Epithelial cell of proximal tubule (primary cell): ENCODE measurements around the gene ASTN2. TPM values are rescaled to one million over a fixed set of nuclear protein-coding genes. Genes with fewer than 3 reads are reported as not detected.
A peak's percentile ranks its signal among the peaks of the same experiment; 100 is the strongest.
"Not testable (repeated sequence)": the region's sequence is repeated elsewhere in the genome, so short reads cannot be mapped to it uniquely, and the experiment has no call there.

Experiments used
- DNase-seq: peaks from one replicate; pipeline ENCODE4 v3.0.0-alpha.2; 2011; ENCODE audit warnings: low read depth
- H3K4me3 ChIP-seq: 2 replicates; pipeline ENCODE4 v1.5.1; 2011; ENCODE audit warnings: low read depth, mild to moderate bottlenecking, low read length
- total RNA-seq: library from RNA; depleted of rRNA; stranded (reverse); fragments of >200 nt; gene quantifications from 2 replicates; pipeline ENCODE4 v1.2.3, GENCODE V29; 2015
- TF ChIP-seq, protein P1 (sequence below): conservative IDR thresholded peaks from 2 replicates; pipeline ENCODE4 v1.5.1; 2012; ENCODE audit warnings: low read depth, mild to moderate bottlenecking, low read length

ASTN2 gene
- total RNA-seq, 1 donor from 2014 or later = 4.4 TPM

DNA sequence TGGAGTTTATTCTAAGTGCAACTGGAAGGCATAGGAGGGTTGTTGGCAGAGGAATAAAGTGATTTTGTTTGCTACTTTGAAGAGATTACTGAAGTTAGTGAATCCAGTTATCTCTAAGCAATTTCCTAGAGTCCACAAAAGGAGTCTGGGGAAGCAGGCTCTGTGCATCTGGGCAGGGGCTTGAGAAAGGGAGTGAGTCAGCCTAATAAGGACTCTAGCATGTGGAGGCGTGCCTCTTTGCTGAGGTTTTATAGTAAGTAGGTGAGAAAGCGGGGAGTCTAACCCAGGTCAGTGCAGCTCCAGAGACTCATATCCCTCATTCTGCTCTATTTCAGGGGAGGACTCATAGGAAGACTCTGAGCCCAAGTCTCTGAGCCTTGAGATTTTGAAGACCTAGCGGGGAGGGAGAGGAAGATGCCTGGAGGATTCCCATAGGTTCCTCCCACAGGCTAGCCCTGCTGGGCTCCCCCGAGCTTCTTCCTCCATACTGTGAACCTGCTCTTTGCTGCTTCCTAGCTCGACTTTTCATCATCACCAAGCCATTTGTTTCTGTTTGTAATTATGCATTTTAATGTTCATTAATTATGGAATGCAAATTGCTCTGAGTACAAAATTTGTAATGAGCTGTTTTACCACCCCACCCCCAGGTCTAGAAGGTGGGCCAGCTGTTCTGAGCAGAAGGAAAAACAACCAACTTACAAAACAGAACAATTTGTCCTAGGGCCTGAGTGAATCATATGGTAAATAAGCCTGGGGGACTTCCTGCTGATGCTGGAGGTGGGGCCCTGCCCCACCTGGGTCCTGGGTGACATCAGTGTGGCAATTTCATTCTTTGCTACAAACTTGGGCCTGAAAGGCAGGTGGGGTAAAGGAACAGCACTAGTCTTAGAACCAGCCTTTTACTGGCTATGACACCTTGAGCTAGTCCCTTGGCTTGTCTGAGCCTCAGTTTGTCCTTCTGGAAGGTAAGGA lies 577.6 kb downstream of the ASTN2 start:
- TF ChIP-seq, protein P1, sequence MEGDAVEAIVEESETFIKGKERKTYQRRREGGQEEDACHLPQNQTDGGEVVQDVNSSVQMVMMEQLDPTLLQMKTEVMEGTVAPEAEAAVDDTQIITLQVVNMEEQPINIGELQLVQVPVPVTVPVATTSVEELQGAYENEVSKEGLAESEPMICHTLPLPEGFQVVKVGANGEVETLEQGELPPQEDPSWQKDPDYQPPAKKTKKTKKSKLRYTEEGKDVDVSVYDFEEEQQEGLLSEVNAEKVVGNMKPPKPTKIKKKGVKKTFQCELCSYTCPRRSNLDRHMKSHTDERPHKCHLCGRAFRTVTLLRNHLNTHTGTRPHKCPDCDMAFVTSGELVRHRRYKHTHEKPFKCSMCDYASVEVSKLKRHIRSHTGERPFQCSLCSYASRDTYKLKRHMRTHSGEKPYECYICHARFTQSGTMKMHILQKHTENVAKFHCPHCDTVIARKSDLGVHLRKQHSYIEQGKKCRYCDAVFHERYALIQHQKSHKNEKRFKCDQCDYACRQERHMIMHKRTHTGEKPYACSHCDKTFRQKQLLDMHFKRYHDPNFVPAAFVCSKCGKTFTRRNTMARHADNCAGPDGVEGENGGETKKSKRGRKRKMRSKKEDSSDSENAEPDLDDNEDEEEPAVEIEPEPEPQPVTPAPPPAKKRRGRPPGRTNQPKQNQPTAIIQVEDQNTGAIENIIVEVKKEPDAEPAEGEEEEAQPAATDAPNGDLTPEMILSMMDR = no peak
- peak; percentile 65 for DNase-seq

DNA sequence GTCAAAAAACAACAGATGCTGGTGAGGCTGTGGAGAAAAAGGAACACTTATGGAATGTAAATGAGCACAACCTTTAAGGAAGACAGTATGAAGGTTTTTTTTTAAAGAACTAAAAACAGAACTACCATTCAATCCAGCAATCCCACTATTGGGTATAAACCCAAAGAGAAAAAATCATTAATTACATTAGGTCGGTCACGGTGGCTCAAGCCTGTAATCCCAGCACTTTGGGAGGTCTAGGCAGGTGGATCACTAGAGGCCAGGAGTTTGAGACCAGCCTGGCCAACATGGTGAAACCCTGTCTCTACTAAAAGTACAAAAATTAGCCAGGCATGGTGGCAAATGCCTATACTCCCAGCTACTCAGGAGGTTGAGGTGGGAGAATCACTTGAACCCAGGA lies 584.5 kb downstream of the ASTN2 start:
- not testable (repeated sequence) for DNase-seq

More for the DNA sequence above, 577.6 kb downstream of the ASTN2 start:
- H3K4me3 ChIP-seq = no peak overlapping the region

DNA sequence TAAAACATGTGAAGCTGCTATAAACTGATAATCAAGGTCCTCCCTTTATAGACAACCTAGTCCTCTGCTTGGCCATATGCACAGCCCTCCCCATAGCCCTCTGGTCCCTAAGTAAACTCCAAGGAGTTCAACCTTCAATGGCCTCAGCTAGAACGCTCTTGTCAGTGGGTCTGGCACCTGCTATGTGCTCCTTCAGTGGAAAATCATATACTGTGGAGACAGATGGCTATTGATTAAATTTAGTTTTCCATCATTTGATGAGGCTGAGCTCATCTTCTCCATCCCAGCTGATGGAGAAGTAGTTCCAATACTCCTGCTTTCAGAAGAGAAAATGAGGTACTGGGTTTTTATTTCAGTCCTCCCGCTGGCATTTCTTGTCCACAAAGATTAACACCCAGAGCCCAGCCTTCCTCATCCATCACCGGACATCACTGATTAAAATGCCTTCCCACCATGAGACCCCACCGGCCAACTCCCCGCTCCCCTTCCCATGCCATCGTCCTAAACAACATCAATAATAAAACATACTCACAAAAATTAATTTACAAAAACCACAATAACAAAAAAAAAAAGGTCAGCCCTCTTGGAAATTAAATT lies 593.1 kb downstream of the ASTN2 start:
- no peak overlapping the region for H3K4me3 ChIP-seq
- TF ChIP-seq, protein P1 = no peak
- DNase-seq = no peak

More for the DNA sequence above, 584.5 kb downstream of the ASTN2 start:
- not testable (repeated sequence) for H3K4me3 ChIP-seq

DNA sequence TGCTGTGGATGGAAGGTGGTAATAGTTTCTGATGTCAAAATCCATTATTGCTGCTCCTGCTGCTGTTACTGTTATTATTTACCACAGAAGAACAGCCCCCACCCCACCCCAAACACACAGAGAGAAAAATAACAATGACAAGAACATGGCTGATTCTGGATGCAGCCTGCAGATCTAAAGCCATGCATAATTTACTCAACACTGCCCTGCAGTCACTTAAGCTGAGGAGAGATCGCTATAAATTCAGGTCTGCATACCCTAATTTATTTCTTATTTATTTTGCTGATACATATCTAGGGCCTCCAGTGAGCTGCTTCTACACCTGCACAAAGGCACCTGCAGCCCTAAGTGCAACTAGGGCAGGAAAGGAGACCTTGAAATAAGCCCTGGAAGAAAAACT lies 595.7 kb downstream of the ASTN2 start:
- H3K4me3 ChIP-seq = no peak overlapping the region
- DNase-seq = no peak
- TF ChIP-seq, protein P1 = no peak

DNA sequence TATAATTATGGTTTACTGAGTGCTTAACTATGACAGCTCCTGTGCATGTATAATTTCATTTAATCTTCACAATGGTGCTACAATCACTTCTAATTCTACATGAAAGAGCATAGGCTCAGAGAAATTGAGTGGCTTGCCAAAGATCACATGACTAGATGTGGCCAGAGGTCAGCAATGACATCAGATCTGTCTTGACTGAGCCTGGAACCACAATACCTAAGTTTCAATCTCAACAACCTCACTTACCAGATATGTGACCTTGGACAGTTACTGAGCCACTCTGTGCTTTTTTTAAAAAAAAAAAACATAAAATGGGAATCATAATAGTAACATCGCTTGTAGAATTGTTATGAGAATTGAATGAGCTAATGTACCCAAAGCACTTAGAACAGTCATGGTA lies 597.1 kb downstream of the ASTN2 start:
- TF ChIP-seq, protein P1 = no peak
- no peak for DNase-seq
- no peak overlapping the region for H3K4me3 ChIP-seq

DNA sequence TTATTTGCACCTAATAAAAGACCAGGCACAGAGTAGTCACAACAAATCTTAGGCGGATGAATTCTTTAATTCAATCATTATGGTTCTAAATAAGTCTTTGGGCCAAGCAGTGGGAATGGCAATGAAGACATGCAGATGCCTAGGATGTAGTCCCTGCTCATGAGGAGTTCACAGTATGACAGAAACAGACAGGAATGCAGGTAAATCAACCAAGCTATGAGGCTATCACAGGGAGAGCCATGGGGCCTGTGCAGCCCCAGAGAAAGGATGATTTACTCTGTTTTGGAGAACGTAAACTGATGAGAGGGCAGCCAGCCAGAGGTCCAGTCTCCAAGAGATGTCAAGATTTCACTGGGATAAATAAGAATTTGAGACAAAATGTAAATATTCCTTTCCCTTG lies 598.4 kb downstream of the ASTN2 start:
- no peak for DNase-seq
- TF ChIP-seq, protein P1 = no peak
- H3K4me3 ChIP-seq = no peak overlapping the region

DNA sequence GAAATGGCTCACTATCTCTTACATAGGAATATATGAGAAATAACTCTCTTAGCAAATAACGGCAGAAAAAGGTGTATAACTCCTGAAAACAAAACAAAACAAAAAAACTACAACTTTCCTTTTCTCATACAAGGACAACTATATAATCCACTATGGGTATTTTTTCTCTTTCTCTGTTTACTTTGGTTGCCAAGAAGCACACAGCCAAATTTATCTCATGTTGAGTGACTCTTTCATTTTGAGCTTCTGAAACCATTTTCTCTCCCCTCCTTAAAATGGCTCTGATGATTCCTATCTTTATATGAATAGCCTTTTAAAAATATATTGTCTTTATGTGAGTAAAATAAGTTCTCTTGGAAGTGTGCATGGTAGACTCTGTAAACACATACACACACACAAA lies 599.0 kb downstream of the ASTN2 start:
- TF ChIP-seq, protein P1 = no peak
- H3K4me3 ChIP-seq = no peak overlapping the region
- DNase-seq = no peak
